ENCODE measurements around the gene RFX8.

Gene RFX8

DNA sequence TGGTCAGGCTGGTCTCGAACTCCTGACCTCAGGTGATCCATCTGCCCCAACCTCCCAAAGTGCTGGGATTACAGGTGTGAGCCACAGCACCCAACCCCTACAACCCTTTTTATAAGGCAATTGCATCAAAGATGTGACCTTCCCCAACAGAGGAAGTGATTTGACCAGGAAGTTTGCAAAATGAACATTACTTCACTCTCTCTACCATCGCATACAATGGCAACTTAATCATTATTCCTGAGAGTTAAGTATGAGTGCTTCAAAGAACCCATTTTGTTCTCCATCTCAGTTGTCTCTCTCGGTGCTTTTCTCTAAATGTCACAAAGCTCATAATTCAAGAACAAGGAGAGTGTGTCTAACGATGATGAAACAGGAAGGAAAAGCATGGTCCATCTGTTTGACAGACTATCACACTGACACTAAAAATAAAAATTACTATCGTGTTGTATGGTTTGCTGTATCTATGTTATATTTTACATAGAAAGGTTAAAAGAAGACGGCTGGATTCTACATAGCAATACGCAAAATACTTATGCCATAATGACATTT is 69.5 kb downstream of the RFX8 start:
- DNase-seq = no peak

DNA sequence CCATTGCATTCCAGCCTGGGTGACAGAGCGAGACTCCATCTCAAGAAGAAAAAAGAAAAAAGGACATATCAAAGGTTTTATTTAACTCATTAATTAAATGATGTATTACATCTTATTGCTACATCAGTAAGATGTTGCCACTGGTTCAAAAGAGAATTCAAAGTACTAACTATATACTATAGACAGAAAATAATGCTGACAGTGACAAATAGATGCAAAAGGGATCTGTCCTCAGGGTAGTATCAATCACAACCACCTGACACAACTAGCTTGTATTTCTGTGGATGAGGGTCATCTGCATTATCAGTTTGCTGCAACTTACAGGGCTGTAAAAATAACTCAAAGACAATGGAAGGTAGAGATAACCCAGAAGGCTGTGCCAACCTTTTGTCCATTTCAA is 71.2 kb downstream of the RFX8 start:
- DNase-seq = no peak

DNA sequence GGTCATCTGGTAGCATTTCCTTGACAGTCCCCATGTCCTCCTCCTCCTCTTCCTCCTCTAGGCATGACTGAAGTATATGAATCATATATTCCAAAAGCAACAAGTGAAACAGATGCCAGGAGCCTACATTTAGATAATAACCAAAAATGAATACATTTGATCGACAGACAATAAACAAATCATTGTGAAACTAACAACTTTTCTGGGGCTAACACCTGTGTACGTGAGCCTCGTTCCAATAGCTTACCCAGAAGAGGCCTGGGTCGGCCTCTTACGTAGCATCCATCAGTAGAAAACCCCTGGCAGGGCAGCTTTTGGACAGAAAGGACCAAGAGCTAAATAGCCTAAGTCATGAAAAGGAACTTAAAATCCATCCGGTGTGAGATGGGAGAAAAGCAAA is 72.3 kb downstream of the RFX8 start:
- no peak for DNase-seq

DNA sequence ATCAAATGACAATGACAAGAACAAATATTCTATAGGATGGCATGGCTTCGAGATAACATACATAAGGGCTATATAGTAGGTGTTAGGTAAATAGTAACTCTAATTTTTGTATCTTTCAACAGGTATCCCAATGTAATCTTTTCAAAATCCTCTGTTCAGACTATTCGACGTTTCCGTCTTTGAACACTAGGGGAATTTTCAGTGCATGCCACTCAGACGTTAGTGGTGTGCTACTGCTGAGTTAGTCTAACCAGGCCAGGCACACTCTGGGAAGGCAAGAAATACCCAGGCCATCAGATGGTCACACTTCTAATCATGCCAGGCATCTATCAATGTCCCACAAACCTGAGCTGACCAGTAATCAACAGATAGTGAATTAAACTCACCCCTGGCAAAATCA is 73.0 kb downstream of the RFX8 start:
- DNase-seq = no peak

DNA sequence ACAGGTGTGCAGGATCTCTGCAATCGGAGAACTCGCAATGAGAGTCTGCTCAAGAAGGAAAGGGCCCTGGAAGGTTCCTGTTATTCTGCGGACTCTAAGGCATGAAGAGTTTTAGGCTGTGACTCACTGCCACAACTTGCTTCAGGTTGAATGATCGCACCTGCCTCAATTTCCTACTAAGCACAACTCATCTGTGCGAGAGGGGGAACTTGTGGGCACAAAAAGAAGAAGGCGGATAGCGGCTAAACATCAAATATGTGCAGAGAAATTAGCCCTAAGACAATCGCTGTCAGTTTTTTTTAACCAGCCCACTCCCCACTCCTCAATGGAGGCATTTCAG is 73.6 kb downstream of the RFX8 start:
- DNase-seq = peak; percentile 16

DNA sequence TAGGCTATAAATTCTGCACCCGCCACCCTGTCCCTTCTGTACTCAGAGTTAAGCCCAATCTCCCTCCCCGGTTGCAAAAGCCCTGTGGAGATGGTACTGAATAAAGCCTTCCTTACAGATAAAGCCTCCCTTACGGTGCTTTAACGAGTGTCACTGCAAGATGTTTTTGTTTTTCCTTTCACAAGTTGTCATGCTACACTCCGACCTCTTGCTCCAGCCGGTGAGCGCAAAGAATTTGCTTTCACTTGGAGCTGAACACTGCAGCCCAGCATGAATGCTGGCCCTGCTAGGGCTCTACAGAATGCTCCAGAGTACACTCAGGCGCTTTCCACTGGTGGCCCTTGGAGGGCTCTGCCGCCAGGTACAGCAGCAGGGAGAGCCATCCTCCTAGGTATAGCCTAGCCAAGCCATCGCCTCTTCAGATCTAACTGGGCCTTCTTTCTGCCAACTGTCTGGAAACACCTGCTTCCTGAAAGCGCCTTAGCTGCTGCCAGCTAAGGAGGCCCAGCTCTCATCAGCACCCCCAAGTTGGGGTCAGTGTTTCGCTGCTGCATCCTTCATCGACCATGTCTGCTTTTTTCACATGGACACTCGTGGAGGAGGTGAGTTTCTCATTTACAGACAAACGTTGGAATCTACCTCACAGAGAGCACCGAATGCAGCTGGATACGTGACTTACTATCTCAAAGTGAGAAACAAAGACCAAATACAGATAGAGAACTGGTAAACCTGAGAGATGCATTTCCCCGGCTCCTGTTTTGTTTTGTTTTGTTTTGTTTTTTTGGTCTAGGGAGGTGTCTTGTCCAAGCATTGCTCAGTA is 74.2 kb downstream of the RFX8 start:
- DNase-seq = no peak

DNA sequence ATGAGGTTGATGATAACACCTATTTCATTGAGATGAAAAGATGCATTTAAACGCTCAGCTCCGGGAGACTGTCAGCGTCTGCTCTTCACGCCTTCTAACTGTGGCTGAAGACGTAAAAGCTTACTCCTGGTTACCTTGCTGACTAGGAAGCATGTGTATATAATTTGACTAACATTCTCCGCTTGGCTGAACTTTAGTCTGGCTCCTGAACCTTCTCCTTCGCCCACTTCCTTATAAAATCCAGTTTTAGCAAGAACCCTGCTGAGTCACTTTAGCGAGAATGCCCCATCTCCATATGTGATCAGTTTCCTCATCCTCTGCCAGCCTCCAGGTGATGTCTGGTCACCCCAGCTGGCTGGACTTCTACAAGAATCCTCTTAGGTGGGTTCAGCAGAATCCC is 74.9 kb downstream of the RFX8 start:
- no peak for DNase-seq

DNA sequence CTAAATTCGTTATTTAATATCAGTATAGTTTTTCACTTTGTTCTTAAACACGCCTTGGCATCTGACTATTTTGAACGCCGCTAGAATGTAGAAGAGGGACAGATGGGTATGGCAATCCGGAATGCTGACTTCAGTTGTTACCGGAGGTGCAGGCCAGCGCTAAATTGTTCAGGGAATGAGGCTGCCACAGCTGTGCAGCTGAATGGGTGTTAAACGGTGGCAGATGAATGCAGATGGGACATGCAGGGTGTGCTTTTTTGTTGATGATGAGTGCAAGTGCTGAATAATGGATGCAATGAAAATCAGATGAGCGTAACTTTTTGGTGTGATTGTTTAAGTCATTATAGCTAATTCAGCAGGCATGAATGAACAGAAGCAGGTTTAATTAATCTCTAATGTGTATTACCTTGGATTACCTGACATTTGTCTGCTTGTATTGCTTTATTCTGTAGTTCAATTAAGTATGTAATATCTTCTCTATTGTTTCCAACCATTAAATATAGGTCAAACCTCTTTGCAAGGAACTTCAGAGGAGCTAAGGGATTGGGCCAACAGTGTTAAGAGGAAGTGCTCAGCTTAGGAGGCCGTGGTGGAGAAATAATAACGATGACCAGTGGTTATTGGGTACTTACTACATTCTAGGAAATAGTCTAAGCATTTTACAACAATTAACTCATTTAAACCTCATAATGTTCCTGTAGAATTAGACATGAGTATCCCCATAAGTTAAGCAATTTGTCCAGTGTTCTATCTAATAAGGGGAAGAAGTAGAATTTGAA is 75.7 kb downstream of the RFX8 start:
- DNase-seq = no peak

DNA sequence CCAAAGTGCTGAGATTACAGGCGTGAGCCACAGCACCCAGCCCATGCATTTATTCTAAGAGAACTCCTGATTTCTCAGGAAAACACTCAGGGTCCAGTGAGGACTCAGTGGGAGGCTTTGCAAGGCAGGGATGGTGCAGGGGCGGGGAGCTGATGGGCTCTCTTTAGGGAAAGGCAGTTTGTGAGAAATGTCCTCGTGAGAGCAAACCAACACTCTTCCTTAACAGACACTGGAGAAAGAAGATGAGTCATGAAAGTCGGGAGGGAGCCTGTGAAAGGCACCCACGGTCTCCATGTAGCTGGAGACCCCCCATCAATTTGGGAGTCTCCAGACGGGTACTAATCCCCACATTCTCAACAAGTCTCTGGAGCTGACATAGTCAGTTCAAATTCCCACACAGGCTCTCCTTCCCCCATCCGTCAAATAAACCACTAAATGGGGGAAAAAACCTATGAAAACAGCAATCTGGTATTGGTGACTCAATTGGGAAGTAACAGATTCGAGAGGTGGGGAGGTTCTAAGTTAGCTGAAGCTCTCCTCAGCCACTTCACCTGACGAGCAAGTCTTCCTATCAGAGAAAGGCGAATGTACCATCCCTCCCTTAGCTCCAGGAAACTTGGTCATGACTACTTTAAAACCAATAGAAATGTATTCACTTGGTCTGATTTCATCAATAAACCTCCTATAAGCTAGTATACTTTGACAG is 76.6 kb downstream of the RFX8 start:
- no peak for DNase-seq

DNA sequence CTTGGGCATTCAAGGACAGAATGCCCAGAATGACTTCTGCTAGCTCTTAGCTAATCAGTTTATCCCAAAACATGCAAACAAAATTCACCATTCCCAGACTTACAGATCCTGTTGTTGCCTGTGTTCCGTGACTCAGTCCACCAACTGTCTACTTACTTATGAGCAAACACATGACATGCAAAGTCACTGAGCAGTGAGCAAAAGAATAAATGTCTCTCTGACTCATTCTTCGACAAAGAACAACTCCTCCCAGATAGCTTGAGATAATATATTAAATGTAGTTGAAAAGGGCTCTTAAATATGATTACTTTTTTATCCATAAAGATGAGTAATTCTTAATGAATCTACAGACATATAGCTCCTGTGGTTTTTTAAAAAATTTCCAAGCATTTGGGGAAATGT is 78.6 kb downstream of the RFX8 start:
- no peak for DNase-seq

DNA sequence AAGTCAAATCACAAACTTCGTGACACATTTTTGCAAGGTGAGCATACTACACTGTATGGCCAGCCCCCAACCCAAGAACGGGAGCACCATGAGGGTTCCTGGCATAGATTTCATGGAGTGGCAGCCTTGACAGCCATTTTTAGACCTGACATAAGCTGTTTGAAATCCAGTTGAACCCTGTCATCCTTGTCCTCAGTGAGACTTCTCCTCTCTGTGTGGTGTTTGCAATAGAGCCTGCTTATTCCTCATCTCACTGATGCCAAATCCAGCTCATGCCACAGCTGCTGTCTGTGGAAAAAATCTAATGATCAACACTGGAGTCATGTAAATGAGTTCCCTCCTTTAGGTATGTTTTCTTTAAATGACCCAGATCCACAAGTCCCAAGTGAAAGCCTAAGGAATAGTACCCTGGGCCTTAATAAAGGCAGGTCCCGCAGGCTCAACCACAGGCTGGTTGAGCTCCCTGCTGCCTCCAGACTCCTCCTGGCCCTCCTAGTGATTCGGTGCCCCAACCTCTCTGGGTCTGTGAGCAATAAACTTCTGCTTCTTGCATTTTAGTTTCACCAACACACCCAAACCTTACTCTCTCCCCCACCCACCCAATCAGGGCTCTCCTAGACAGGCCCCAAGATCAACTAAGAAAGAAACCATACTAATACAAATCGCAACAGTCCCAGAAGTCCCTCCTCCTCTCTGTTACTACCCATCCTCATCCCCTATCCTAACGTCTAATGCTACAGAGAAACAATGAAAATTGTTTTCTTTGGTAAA is 79.2 kb downstream of the RFX8 start:
- DNase-seq = no peak

DNA sequence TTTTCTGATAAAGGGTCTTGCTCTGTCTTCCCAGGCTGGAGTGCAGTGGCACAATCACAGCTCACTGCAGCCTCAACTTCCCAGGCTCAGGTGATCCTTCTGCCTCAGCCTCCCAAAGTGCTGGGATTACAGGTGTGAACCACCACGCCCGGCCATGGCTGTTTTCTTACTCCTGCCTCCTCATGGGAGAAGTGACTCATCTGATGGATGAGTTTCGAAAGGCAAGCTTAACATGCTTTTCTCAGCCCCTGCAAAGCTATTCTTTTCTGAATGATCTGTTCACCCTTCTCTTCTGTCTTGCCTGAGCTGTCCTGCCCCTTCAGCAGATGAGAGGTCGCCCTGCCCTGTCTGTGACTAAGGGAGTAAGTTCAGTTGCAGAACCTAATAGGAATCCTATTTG is 86.7 kb downstream of the RFX8 start:
- DNase-seq = no peak

DNA sequence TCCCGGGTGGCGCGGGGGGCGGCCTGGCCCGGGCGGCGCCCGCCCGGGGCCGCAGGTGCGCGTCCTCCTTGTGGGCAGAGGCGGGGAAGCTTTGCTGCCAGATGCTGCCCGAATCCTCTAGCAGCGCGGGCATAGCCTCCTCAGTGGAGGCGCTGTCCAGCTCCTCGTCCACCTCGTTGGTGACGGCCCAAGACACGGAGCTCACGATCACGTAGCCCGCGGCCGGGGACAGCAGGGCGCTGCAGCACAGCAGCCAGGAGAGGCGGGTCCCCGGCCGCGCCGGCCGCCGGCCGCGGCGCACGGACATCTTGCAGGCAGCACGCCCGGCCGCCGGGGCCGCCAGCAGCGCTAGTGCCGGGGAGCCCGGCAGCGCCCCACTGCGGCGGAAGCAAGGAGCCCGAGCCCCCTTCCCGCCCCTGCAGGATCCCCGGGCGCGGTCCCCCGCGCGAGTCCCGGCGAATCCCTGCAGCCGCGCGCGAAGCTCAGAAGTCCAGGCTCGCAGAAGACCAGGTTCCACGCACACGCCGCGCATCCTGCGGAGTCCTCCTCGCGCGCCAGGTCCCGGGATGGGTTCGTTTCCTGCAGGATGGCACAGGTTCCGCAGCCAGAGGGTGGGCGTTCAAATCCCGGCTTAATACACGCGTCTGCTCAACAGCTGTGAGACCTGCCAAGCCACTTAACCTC is 87.6 kb downstream of the RFX8 start, which contains the start of gene CREG2:
Gene CREG2, minus strand, starts transcription at position 353 of the 684 bp plus-strand sequence. Its CDS starts 46 bp downstream, at position 307.
- DNase-seq = peak; percentile 46

DNA sequence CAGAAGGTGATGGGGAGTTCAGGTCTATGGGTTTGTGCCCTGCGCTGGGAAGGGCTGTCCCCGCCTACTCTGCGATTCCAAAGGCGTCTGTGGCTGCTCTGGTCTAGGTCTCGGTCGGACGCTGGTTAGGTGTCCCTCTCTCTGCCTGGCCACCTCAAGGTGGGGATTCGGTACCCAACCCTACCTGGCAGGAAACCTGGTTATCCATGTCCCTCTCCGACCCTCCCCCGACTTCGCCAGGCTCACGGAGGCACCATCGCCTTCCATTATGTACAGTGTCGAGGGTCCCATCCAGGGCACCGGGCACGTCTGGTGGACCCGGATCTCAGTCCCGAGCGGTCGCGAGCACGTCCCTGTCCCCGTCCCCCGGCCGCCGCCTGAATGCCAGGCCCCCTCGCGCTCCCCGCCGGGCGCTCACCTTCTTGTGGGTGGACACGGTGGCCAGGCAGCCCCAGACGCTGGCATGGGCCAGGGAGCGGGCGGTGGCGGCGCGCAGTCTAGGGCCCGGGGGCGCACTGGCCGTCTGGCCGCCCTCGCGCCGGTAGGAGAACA is 88.2 kb downstream of the RFX8 start:
- no peak for DNase-seq

DNA sequence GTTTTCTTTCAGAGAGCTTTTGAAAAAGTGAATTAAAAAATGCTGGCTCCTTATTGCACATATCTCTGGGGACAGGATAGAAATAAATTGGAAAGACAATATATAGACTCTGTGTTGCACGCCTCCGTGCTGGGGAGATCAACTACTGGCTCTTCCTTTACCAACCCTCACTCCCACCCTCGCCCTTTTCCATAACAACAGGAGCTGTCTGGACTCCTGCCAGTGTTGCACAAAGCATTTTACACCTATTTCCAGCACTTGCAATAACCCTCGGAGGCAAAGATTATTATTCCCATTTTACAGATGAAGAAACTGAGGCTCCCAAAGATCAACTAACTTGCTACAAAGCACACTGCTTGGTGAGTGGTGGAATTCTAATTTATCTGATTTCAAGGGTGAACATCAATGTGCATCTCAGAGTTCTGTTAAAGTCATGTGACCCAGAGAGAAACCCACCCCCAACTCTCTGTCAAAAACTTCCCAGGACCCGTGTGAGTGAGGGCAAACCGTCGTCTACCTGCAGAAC is 91.8 kb downstream of the RFX8 start:
- no peak for DNase-seq

DNA sequence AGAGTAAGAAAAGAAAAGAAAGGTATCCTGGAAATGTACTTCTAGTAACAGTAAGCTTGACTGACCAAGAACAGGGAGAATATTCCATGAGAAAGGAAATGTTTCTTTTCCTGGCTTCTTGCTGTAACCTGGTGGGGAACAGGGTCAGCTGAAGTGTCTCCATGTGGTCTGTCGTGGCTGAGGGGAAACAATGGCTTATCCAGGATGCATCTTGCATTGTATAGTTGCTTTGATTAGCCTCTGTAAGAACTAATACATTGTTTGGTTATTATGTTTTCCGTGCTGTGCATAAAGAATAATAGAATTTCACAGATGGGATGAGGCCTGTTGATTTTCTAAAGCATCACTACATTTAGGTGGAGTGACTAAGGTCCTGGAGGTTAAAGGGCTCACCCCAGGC is 92.5 kb downstream of the RFX8 start:
- no peak for DNase-seq

DNA sequence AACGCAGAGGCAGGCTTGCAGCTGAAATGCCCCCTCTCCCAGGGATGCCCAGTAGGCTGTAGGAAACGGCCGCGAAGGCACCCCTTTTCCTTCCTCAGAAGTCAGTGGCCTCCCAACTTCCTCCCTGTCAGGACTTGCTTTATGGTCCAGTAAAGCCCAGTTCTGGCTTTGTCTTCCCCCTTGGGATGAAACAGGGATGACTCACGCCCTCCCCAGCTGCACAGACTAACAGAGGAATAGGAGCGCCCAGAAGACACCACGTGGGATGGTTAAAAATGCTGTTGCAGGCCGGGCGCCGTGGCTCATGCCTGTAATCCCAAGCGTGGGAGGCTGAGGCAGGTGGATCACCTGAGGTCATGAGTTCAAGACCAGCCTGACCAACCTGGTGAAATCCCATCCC is 94.5 kb downstream of the RFX8 start:
- DNase-seq = no peak

DNA sequence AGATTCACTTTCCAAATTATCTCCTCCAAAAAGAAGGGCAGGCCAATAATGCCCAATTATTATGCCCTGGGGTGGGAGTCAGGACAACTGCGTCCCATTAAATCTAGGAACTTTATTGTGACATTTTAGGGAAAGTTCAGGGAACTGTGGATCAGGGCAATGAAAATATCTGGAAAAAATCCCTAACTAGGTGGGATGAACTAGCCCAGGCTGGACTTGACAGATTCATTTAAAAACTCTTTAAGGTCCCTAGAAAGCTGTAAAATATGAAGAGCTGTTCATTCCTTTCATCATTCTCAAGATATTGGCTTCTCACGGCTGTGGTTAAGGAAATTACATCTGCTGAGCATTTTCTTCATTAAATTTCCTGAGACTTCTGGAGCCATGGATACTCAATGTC is 95.8 kb downstream of the RFX8 start:
- no peak for DNase-seq

DNA sequence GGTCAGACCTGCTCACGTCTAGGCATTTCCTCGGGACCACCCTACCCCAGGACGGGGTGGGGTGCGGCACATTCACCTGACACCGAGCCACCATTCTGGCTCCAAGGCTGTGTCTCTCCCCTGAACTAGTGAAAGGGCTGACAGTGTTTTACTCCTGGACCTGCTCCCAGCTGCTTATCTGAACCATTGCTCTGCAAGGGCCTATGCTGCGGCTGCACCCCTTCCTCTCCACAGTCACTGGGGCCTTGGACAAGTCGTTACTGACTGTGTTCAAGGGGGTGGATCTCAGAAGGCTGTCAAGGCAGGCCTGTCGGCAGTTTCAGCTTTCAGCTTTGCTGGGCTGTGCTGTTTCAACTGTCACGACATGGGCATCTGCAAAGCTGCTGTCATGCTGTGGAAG is 99.3 kb downstream of the RFX8 start:
- no peak for DNase-seq

DNA sequence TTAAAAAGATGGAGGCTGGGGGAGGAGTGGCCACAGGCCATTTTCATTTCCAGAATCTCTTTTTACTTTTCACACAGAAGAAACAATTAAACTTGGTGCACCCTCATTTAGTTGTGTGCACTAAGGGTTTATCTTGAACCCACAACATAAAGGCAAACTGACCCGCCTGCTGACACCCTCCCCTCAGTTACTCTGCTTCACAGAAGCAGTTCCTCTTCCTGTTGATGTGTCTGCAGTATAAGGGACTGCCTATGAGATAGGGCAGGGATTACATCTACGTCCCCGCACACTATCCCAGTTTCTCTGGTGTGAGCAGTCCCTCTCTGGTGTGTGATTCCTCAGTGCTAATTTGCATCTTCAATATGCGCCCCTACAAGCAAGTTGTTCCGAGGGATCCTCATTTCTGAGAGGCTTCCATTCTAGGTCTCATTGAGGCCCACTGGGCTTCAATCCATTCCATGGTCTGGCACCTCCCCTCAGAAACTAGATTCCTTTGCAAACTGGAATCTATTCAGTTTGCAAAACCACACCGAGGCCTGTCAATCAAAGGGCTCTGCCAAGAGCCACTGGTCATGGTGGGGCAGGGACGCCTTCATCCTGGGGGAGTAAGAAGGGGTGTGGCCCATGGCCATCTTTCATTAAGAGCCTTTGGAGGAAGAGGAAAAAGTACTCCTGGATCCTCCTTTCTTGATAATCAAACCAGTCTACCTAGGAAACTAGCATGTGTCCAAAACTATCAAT is 99.9 kb downstream of the RFX8 start:
- DNase-seq = no peak

DNA sequence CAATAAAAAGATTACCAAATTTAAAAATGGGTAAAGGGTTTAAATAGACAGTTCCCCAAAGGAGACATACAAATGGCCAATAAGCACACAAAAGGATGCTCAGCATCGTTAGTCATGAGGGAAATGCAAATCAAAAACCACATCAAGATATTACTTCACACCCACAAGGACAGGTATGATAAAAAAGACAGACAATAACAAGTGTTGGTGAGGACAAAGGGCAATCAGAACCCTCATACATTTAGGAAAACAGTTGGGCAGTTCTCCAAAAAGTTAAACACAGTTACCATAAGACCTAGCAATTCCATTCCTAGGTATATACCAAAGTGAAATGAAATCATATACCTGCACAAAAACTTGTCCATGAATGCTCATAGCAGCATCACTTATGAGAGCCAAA is 102.1 kb downstream of the RFX8 start:
- DNase-seq = no peak

All from CD4-positive, alpha-beta T cell treated with Interferon gamma for 1 hour (primary cell).